WTC11 (cell line): ENCODE data around the gene CCNA1. TPM values are rescaled to one million over a fixed set of nuclear protein-coding genes. Genes with fewer than 3 reads are reported as not detected.
A peak's percentile ranks its signal among the peaks of the same experiment; 100 is the strongest.

Experiments
- ATAC-seq: fragments of 200-7000 bp; cut with Tn5 transposase; 2 replicates; pipeline ENCODE4 v1.10.0; 2021; ENCODE audit warnings: mild to moderate bottlenecking, moderate library complexity
- CTCF ChIA-PET: fragments of 300-600 bp; sonication (Branson Sonifier 250); formaldehyde crosslinking; loops from one replicate; lab custom pipeline; 2021; ENCODE audit warnings: antibody characterized with exemption; lab: Charles Lee
- POLR2A ChIA-PET: fragments of 350-600 bp; sonication (Branson Sonifier 250); formaldehyde crosslinking; loops from one replicate; lab custom pipeline; 2021; ENCODE audit warnings: antibody characterized with exemption; lab: Charles Lee
- DNase-seq: peaks from one replicate; pipeline ENCODE4 v3.0.0; 2021; ENCODE audit warnings: low spot score
- H3K27ac Mint-ChIP-seq: 2 replicates; pipeline ENCODE4 v1.8.0; 2021; ENCODE audit warnings: mixed read lengths
- H3K27me3 Mint-ChIP-seq: 2 replicates; pipeline ENCODE4 v1.8.0; 2021; ENCODE audit warnings: low read depth, mild to moderate bottlenecking, moderate library complexity, mixed read lengths
- H3K36me3 Mint-ChIP-seq: 2 replicates; pipeline ENCODE4 v1.8.0; 2021; ENCODE audit warnings: mixed read lengths
- H3K4me1 Mint-ChIP-seq: 2 replicates; pipeline ENCODE4 v1.8.0; 2022; ENCODE audit warnings: mixed read lengths
- H3K4me3 Mint-ChIP-seq: 2 replicates; pipeline ENCODE4 v1.8.0; 2021; ENCODE audit warnings: mild to moderate bottlenecking, moderate library complexity, mixed read lengths
- H3K9me3 Mint-ChIP-seq: 2 replicates; pipeline ENCODE4 v1.8.0; 2021; ENCODE audit warnings: mixed read lengths
- CREM ChIP-seq: sonication (generic); formaldehyde crosslinking; IDR thresholded peaks from 2 replicates; pipeline ENCODE4 v1.8.1; 2022; ENCODE audit warnings: mild to moderate bottlenecking, missing genetic modification reagents, moderate library complexity
- EMX1 ChIP-seq: fragments of 250-450 bp; sonication (Bioruptor Pico); IDR thresholded peaks from 2 replicates; pipeline ENCODE4 v1.8.0; 2021; ENCODE audit warnings: mild to moderate bottlenecking
- ESRRA ChIP-seq: sonication (generic); formaldehyde crosslinking; IDR thresholded peaks from 2 replicates; pipeline ENCODE4 v1.8.1; 2022; ENCODE audit warnings: mild to moderate bottlenecking, missing genetic modification reagents, borderline replicate concordance
- FOXJ3 ChIP-seq: sonication (generic); formaldehyde crosslinking; IDR thresholded peaks from 2 replicates; pipeline ENCODE4 v1.9.0; 2021; ENCODE audit warnings: missing genetic modification reagents, mild to moderate bottlenecking, borderline replicate concordance
- HMGA2 ChIP-seq: fragments of 250-450 bp; sonication (Bioruptor Pico); IDR thresholded peaks from 2 replicates; pipeline ENCODE4 v1.4.0; 2021; ENCODE audit warnings: mild to moderate bottlenecking, moderate library complexity
- JAZF1 ChIP-seq: fragments of 250-450 bp; sonication (Bioruptor Pico); IDR thresholded peaks from 2 replicates; pipeline ENCODE4 v1.9.0; 2021; ENCODE audit warnings: moderate library complexity, mild to moderate bottlenecking, inconsistent platforms
- NR2C2 ChIP-seq: sonication (generic); formaldehyde crosslinking; IDR thresholded peaks from 2 replicates; pipeline ENCODE4 v1.8.0; 2022; ENCODE audit warnings: mild to moderate bottlenecking, missing genetic modification reagents
- SP1 ChIP-seq: sonication (generic); formaldehyde crosslinking; conservative IDR thresholded peaks from 2 replicates; pipeline ENCODE4 v1.8.1; 2022; ENCODE audit warnings: missing genetic modification reagents
- TCF7 ChIP-seq: sonication (generic); formaldehyde crosslinking; IDR thresholded peaks from 2 replicates; pipeline ENCODE4 v1.8.0; 2022; ENCODE audit warnings: mild to moderate bottlenecking, low read depth, missing genetic modification reagents, moderate library complexity
- ZNF232 ChIP-seq: sonication (generic); formaldehyde crosslinking; IDR thresholded peaks from 2 replicates; pipeline ENCODE4 v1.8.0; 2022; ENCODE audit warnings: mild to moderate bottlenecking, missing genetic modification reagents
- ZNF317 ChIP-seq: sonication (generic); formaldehyde crosslinking; IDR thresholded peaks from 2 replicates; pipeline ENCODE4 v1.8.1; 2023; ENCODE audit warnings: low read depth, mild to moderate bottlenecking, moderate library complexity, missing genetic modification reagents, borderline replicate concordance
- ZNF396 ChIP-seq: fragments of 250-450 bp; sonication (Bioruptor Pico); IDR thresholded peaks from 2 replicates; pipeline ENCODE4 v1.8.0; 2021; ENCODE audit warnings: mild to moderate bottlenecking, moderate library complexity, borderline replicate concordance
- total RNA-seq: library from RNA; stranded (reverse); gene quantifications from 3 replicates; pipeline ENCODE4 v1.2.3, GENCODE V29; 2021
- TF ChIP-seq, protein P1 (sequence below): sonication (generic); formaldehyde crosslinking; conservative IDR thresholded peaks from 2 replicates; pipeline ENCODE4 v1.8.1; 2023; ENCODE audit warnings: mild to moderate bottlenecking, low read depth, missing genetic modification reagents, moderate library complexity
- TF ChIP-seq, protein P2 (sequence below): fragments of 250-450 bp; sonication (Bioruptor Pico); conservative IDR thresholded peaks from 2 replicates; pipeline ENCODE4 v1.9.0; 2021; ENCODE audit warnings: mild to moderate bottlenecking
- TF ChIP-seq, protein P3 (sequence below): sonication (generic); formaldehyde crosslinking; IDR thresholded peaks from 2 replicates; pipeline ENCODE4 v1.8.1; 2023; ENCODE audit warnings: mild to moderate bottlenecking, missing genetic modification reagents
- TF ChIP-seq, protein P4 (sequence below): sonication (generic); formaldehyde crosslinking; IDR thresholded peaks from 2 replicates; pipeline ENCODE4 v1.8.0; 2023; ENCODE audit warnings: mild to moderate bottlenecking, missing genetic modification reagents
- TF ChIP-seq, protein P5 (sequence below): fragments of 250-450 bp; sonication (Bioruptor Pico); IDR thresholded peaks from 2 replicates; pipeline ENCODE4 v1.8.0; 2021; ENCODE audit warnings: mild to moderate bottlenecking
- TF ChIP-seq, protein P6 (sequence below): sonication (generic); formaldehyde crosslinking; IDR thresholded peaks from 2 replicates; pipeline ENCODE4 v1.8.1; 2023; ENCODE audit warnings: mild to moderate bottlenecking, moderate library complexity, missing genetic modification reagents

CCNA1 gene
- total RNA-seq, 1 experiment from 2014 or later = 3.8 TPM

DNA sequence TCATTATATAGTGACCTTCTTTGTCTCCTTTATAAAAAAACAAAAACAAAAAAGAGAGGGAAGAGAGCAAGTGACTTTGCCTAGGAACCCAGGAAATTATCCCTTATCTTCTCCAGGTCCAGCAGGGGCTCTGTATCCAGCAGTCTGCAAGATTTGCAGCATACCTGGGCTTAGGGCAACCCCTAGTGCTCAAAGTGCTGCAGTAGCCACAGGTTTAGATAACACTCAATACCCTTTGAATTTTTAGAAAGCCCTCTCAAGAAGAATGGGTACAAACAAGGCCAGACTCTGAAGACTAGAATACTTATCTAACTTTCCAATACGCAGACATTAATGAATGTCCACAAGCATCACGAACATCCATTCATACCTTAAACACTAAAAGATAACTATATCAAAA is 43.2 kb downstream of the CCNA1 start:
- ChIA-PET CTCF (interaction anchor here (0.9 to 1.4 kb wide), 2 partner anchors 22 to 193 kb away, joined by 3 read pairs; no protein-coding TSS in a partner anchor), POLR2A (no interaction called here)
- ATAC-seq = peak; percentile 94
- Mint-ChIP-seq H3K36me3 (peaks cover 30% of the 10 kb centered on the region), H3K9me3 (peaks cover 58% of the 10 kb centered on the region), H3K27ac (no peak overlapping the region), H3K4me1 (no peaks in the 10 kb centered on the region), H3K4me3 (no peak overlapping the region), H3K27me3 (no peaks in the 10 kb centered on the region)
- TF ChIP-seq CREM (CRISPR knock-in tag) (no peak), TCF7 (CRISPR knock-in tag) (no peak), ZNF232 (CRISPR knock-in tag) (no peak), ZNF317 (CRISPR knock-in tag) (no peak), JAZF1 (CRISPR knock-in tag) (no peak)
- TF ChIP-seq, protein P1, sequence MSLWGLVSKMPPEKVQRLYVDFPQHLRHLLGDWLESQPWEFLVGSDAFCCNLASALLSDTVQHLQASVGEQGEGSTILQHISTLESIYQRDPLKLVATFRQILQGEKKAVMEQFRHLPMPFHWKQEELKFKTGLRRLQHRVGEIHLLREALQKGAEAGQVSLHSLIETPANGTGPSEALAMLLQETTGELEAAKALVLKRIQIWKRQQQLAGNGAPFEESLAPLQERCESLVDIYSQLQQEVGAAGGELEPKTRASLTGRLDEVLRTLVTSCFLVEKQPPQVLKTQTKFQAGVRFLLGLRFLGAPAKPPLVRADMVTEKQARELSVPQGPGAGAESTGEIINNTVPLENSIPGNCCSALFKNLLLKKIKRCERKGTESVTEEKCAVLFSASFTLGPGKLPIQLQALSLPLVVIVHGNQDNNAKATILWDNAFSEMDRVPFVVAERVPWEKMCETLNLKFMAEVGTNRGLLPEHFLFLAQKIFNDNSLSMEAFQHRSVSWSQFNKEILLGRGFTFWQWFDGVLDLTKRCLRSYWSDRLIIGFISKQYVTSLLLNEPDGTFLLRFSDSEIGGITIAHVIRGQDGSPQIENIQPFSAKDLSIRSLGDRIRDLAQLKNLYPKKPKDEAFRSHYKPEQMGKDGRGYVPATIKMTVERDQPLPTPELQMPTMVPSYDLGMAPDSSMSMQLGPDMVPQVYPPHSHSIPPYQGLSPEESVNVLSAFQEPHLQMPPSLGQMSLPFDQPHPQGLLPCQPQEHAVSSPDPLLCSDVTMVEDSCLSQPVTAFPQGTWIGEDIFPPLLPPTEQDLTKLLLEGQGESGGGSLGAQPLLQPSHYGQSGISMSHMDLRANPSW (CRISPR knock-in tag) = no peak
- TF ChIP-seq, protein P2, sequence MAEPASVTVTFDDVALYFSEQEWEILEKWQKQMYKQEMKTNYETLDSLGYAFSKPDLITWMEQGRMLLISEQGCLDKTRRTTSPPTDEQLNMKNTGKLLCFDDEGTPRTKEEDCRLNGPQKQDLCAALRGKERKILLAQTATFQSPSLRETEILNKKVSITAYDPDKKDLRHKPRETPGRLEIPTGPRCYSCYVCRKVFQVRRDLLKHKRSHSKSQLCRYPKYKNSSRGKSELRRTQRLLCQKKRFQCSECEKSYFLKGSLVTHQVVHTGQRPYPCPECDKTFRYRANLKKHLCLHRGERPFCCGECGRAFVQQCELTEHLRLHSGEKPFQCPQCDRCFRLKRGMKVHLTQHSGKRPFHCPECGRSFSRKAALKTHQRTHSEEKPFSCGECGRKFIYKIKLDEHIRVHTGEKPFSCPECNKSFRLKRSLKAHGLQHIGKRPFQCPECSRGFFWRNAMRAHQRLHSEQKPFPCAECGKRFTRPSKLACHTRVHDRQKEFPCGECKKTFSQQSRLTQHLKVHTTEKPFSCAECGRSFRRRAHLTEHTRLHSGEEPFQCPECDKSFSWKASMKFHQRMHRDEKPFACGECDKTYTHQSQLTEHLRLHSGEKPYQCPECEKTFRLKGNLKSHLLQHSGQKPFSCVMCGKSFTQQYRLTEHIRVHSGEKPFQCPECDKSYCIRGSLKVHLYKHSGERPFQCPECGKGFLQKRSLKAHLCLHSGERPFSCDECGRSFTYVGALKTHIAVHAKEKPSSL = peak; percentile 96
- TF ChIP-seq, protein P3, sequence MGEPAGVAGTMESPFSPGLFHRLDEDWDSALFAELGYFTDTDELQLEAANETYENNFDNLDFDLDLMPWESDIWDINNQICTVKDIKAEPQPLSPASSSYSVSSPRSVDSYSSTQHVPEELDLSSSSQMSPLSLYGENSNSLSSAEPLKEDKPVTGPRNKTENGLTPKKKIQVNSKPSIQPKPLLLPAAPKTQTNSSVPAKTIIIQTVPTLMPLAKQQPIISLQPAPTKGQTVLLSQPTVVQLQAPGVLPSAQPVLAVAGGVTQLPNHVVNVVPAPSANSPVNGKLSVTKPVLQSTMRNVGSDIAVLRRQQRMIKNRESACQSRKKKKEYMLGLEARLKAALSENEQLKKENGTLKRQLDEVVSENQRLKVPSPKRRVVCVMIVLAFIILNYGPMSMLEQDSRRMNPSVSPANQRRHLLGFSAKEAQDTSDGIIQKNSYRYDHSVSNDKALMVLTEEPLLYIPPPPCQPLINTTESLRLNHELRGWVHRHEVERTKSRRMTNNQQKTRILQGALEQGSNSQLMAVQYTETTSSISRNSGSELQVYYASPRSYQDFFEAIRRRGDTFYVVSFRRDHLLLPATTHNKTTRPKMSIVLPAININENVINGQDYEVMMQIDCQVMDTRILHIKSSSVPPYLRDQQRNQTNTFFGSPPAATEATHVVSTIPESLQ = no peak
- peak; percentile 58 for DNase-seq

DNA sequence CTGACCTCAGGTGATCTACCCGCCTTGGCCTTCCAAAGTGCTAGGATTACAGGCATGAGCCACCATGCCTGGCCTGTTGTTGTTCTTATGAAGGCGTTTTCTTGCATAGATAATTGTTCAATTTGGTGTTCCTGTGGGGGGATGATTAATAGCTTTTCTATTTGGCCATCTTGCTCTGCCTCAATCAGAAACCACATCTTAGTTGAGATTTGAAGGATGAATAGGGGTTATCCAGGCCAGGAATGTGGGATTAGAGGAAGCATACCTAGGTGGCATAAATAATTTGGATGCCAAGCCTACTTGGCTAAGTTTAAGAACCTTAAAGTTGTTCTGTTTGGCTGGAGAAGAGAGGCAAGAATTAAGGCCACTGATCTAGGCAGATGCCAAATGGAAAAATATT is 44.4 kb downstream of the CCNA1 start:
- ATAC-seq = no peak
- peaks cover 7% of the 10 kb centered on the region for H3K4me1 Mint-ChIP-seq
- H3K36me3 Mint-ChIP-seq = peaks cover 26% of the 10 kb centered on the region
- H3K27ac Mint-ChIP-seq = no peak overlapping the region
- TF ChIP-seq SP1 (no peak), EMX1 (CRISPR knock-in tag) (no peak), NR2C2 (CRISPR knock-in tag) (no peak), ZNF396 (CRISPR knock-in tag) (no peak), FOXJ3 (CRISPR knock-in tag) (no peak), HMGA2 (CRISPR knock-in tag) (no peak), ESRRA (CRISPR knock-in tag) (no peak)
- TF ChIP-seq, protein P4, sequence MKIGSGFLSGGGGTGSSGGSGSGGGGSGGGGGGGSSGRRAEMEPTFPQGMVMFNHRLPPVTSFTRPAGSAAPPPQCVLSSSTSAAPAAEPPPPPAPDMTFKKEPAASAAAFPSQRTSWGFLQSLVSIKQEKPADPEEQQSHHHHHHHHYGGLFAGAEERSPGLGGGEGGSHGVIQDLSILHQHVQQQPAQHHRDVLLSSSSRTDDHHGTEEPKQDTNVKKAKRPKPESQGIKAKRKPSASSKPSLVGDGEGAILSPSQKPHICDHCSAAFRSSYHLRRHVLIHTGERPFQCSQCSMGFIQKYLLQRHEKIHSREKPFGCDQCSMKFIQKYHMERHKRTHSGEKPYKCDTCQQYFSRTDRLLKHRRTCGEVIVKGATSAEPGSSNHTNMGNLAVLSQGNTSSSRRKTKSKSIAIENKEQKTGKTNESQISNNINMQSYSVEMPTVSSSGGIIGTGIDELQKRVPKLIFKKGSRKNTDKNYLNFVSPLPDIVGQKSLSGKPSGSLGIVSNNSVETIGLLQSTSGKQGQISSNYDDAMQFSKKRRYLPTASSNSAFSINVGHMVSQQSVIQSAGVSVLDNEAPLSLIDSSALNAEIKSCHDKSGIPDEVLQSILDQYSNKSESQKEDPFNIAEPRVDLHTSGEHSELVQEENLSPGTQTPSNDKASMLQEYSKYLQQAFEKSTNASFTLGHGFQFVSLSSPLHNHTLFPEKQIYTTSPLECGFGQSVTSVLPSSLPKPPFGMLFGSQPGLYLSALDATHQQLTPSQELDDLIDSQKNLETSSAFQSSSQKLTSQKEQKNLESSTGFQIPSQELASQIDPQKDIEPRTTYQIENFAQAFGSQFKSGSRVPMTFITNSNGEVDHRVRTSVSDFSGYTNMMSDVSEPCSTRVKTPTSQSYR (CRISPR knock-in tag) = no peak
- TF ChIP-seq, protein P5, sequence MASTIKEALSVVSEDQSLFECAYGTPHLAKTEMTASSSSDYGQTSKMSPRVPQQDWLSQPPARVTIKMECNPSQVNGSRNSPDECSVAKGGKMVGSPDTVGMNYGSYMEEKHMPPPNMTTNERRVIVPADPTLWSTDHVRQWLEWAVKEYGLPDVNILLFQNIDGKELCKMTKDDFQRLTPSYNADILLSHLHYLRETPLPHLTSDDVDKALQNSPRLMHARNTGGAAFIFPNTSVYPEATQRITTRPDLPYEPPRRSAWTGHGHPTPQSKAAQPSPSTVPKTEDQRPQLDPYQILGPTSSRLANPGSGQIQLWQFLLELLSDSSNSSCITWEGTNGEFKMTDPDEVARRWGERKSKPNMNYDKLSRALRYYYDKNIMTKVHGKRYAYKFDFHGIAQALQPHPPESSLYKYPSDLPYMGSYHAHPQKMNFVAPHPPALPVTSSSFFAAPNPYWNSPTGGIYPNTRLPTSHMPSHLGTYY (CRISPR knock-in tag) = no peak
- TF ChIP-seq, protein P6, sequence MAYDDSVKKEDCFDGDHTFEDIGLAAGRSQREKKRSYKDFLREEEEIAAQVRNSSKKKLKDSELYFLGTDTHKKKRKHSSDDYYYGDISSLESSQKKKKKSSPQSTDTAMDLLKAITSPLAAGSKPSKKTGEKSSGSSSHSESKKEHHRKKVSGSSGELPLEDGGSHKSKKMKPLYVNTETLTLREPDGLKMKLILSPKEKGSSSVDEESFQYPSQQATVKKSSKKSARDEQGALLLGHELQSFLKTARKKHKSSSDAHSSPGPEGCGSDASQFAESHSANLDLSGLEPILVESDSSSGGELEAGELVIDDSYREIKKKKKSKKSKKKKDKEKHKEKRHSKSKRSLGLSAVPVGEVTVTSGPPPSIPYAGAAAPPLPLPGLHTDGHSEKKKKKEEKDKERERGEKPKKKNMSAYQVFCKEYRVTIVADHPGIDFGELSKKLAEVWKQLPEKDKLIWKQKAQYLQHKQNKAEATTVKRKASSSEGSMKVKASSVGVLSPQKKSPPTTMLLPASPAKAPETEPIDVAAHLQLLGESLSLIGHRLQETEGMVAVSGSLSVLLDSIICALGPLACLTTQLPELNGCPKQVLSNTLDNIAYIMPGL (CRISPR knock-in tag) = no peak
- CTCF ChIA-PET = no interaction called here
- no peak for DNase-seq
- POLR2A ChIA-PET = no interaction called here
- H3K9me3 Mint-ChIP-seq = peaks cover 52% of the 10 kb centered on the region
- H3K4me3 Mint-ChIP-seq = no peak overlapping the region
- no peaks in the 10 kb centered on the region for H3K27me3 Mint-ChIP-seq
